GM21390 (cell line): ENCODE measurements around the gene KLK10.

ENCODE experiments used
- ATAC-seq: cut with Tn5 transposase; IDR thresholded peaks from one replicate; pipeline ENCODE4 v1.9.1; 2021; ENCODE audit not compliant: unreplicated experiment

Gene KLK10, protein sequence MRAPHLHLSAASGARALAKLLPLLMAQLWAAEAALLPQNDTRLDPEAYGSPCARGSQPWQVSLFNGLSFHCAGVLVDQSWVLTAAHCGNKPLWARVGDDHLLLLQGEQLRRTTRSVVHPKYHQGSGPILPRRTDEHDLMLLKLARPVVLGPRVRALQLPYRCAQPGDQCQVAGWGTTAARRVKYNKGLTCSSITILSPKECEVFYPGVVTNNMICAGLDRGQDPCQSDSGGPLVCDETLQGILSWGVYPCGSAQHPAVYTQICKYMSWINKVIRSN

DNA sequence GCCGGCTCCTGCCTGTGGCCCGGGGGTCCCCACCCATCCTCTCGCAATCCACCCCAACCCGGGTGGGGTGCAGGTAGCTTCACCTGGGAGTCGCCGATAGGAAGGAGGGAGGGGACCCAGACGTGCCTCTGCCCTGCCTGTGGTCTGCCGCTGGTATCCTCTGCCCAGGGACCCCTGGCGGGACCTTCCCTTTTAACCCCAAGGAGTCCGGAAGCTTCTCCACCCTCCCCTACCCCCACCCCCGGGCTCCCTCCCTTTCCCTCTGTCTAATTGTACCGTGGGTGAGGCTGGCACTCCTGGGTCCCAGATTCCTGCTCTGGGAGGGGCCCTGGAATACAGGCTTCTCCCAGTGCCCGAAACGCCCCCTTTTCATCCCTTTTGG, at the start of gene KLK10:
TSS of gene KLK10 (minus strand) at position 166 of the 382 bp plus-strand sequence. CDS start 579 bp downstream, outside the sequence.
- ATAC-seq = no peak

DNA sequence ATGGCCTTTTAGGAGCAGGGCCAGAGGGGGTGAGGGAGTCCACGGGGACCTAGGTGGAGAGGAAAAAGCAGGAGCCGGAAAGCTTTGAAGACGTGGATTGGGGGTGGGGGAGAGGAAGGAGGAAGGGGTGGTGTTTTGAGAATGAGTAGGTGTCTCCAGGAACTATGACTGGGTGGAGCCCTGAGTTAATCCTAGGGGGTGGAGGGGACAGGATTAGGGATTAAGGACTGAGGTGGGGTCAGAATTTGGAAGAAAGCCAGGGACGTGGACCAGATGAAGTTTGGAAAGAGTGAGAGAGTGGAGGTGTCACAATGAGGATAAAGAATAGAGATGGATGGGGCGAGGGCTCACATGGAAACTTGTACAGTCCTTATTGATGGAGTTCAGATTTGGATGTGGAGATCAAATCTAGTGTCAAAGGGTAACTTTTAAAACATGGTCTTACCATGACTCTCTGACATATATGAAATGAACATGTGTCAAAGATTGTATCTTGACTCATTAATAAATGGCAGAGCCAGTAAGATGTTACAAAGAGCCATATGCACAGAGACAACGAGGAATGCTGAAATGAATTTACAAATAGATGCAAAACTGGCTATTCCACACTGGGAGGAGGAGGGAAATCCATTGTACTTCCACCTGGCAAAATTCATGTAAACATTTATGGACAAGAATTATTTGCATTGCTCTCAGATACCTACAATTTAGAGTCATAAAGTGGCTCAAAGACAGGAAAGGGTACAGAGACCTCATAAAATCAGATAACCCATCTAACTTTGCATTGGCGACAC, 47.1 kb upstream of the KLK10 start:
- no peak for ATAC-seq

DNA sequence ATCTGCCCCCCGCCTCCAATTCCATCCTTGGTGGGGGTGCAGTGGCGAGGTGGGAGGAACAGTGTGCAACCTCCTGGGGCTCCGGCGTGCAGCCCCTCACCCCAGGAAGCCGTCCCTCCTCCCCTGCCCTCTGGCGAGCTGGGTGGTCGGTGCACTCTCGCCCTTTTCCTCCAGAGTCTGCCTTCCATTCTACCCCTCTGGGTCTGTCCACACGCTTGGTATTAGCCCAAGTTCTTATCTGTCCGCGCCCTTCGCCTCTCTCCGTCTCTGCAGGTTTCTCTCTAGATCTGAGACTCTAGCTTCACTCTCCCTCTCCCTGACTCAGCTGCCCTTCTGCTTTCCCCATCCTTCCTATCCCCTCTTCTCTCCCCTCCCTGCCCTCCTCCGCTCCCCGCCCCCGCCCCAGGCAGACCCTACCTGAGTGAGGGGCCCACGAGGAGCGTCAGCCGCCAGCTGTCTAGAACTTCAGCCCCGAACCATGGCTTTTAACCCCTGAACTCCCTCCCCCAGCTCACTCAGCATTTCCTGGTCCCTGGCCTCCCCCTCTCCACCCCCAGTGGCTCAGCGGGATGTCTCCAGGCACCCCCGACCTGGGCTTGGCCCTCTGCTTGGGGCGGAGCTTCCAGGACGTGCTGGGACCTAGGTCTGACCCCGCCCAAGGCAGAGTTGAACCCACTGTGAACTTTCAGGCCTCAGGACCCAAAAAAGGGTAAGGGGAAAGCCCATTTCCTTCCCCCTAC, 45.9 kb upstream of the KLK10 start:
- no peak for ATAC-seq

DNA sequence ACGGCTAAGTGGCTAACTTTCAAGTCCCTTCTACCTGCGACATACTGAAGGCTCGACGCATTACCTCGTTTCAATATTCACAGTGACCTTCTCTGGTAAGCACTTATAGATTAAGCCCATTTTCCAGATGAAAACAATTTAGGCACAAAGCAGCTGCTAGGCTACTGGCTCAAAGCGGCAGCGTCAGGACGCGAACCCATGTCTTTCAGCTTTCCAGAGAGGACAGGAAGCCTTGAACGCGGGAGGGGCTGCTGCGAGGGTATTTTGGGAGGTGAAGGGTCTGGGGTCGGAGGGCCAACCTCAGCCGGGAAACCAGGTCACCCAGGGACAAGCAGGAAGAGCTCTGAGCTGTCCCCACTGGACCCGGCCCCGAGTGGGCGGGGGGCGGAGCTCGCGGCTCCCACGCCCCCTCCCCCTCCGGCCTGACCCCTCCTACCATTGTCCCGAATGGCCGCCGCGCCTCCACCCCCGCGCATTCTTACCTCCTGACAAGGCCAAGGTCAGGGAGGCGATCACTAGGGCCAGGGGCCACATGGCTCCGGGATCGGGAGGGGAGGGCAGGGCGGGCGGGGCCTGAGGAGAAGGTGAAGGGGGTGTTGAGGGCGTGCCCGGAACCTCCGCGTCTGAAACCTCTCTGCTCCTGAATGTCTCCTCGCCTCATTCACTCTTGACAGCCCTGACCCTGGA, 45.2 kb upstream of the KLK10 start, which contains the start of gene KLK13:
TSS of gene KLK13 (minus strand) at position 559 of the 687 bp plus-strand sequence. CDS start at position 534, 25 bp downstream.
- no peak for ATAC-seq

DNA sequence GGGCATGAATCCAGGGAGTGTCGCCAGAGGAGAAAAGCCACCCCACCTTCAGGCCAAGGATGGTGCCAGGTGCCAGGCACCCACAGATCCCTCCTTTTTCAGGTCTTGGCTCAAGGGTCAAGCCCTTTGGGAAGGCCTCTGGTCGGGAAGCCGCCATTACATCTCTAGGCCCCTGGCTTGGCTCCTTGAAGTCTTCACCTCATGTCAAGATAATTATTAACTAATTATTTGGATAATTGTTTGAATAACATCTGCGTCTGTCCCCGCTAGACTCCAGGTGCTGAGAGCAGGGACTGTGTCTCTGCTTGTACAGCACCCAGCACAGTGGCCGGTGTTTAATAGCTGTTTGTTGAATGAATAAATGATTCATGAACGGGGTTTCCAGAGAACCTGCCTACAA, 44.2 kb upstream of the KLK10 start:
- no peak for ATAC-seq

DNA sequence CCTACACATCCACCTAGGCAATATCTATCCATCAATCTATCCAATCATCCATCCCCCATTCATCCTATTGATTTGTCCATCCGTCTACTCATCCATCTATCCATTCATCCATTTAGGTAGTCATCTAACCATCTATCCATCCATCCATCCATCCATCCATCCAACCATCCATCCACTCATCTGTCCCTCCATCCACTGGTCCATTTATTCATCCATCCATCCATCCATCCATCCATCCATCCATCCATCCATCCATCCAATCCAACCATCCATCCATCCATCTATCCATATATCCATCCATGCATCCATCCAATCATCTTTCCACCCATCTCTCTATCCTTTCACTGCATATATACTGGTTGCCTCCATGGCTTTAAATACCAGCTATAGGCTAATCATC, 41.5 kb upstream of the KLK10 start:
- ATAC-seq = no peak

DNA sequence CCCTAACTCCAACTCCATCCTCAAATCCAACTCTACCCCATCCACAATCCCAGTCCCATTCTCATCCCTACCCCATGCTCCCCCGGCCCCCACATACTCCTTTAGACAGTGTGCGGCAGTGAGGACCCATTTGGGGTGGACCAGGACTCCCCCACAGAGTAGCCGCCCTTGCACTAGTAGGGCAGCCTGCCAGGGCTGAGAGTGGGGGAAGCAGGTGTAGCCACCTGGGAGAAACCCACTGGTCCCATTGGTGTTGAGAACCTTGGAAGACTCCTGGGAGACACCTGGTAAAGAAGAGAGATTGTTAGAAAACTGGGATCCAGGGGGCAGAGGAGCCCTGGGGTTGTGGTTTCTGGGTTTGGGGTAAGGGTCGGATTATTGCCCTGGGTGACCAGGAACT, 40.8 kb upstream of the KLK10 start:
- ATAC-seq = no peak

DNA sequence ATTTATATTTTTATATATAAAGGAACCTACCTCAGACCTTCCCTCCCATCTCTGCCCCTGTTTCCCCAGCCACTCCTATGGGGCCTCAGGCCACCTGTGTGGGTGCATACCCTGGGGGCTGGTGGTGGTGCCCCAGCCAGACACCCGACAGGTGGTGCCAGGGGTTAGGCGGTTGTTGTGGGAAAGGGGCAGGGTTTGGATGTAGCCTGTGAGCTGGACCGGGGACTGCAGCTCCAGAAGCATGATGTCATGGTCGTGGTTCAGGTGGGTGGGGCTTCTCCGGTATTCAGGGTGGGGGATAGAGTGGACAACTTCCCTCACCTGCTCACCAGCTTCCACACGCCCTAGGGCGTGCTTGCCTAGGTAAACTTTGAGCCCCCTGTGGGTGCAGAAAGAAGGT, 40.2 kb upstream of the KLK10 start:
- ATAC-seq = no peak

DNA sequence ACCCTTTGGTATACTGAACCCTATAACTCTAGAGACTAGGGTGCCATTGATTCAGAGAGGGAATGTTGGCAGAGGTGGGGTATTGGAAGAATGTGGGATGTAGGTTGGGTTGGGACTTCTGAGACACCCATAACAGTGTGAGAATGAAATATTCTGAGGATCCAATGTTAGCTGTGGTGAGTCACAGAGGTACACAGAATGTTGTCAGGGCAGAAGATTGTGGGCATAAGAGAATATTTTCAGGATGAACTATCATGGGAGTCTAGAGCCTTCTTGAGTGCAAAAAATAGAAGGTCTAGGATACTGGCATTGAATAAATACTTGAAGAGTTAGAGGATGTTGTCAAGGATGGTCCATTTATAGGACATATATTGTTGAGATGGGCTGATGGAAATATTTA, 36.4 kb upstream of the KLK10 start:
- ATAC-seq = no peak

DNA sequence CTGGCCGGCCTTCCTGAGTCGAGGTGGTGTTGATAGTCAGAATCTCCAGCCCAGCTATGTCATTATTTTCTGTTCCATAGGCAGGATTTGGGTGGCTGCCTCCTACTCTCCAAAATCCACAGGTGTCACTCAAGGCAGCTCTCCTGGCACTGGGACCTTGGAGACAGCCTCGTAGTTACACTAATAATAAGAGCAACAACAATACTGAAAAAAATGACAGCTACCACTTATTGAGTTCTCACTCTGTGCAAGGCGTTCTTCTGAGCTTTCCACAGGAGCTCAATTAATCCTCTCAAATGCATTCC, 27.5 kb upstream of the KLK10 start:
- ATAC-seq = no peak

DNA sequence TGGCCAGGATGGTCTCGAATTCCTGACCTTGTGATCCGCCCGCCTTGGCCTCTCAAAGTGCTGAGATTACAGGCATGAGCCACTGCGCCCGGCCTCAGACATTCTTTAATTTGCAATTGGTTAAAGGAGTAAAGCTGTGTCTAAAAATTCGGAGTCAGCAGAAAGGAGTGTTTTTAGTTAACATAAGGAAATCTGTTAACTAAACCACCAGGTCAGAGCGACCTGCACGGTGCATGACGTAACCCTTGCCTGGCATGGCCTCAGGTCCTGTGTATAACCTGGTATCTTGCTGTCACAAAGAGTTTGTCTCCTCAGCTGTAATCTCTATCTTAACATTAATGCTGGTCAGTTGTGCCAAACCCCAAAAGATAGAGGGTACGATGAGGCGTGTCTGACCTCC, 24.8 kb upstream of the KLK10 start:
- ATAC-seq = no peak

DNA sequence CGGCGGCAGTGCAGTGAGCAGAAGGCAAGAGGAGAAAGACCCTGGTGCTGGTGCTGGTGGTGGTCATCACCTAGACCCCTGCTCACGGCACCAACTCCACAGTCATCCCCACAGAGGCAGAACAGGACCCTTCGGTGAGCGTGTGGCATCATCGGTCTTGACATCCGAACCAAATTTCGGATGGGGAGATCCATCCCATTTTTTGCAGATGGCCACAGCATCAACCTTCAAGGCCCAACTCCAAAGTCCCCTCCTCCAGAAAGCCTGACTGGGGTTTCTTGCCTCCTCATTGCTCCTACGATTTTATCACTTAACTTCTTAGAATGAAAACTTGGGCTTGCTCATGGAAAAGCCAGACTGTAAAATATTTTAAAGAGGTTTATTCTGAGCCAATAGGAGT, 24.0 kb upstream of the KLK10 start:
- no peak for ATAC-seq

DNA sequence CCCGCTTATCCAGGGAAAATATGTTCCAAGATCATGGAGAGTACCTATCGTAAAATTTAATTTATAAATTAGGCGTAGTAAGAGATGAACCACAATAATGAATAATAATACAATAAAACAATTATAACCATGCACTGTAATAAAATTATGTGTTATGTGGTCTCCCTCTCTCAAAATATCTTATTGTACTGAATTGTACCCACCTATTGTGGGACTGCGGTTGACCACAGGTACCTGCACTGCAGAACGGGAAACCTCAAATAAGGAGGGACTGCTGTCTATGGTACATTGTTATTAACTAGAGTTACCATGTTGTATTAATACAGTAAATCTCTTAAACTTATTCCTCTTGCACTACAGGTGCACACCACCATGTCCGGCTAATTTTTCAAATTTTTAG, 20.6 kb upstream of the KLK10 start:
- ATAC-seq = no peak

DNA sequence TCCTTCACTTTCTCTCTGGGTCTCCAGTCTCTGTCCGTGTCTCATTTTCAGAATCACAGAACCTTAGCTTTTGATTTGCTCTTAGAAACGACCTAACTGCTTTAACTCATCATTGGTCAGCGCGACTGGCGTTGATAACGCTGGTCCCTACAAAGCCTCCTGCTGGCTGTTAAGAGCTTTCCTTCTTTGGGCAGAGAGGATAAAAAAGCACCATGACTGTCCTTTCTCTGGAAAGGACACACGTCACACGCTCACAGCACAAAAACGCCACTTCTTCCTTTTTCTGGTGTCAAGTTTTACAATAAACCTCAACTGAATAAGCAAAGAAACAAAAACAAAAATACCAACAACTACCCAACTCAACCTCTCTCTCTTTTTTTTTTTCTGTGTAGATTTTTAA, 17.0 kb upstream of the KLK10 start:
- ATAC-seq = no peak

DNA sequence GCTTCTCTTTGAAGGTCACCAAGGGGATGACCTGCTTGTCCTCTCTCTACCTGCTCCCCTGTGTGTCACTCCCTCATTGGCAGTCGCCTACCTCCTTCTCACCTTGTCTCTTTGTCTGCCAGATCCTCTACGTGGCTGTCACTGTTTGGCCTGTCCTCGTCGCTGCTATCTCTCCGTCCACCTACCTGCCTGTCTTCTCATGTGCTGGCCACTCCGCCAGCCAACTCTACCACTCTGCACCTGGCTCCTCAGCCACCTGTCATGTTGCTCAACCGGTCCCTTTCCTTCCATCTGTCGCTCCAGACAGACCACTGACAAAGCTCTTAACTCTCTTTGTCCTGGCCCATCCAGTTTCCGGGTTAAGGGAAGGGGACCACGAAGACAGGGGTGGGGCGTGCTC, 15.2 kb upstream of the KLK10 start, which contains the start of gene KLK12:
TSS of gene KLK12 (minus strand) at position 299 of the 400 bp plus-strand sequence. CDS start 381 bp downstream, outside the sequence.
- no peak for ATAC-seq

DNA sequence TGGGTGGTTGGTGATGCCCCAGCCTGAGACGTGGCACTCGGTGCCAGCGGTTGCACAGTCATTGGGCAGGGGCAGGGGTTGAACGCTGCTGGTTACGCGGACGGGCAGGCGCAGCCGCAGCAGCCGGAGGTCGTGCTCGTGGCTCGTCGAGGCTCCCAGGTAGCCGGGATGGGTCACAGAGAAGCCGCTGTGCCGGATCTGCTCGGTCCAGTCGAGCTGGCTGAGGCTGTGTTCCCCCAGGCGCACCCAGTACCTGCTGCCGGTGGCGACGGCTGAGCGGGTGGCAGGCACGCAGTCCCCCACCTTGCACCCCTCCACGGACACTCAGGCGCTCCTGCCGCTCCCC, 12.3 kb upstream of the KLK10 start:
- no peak for ATAC-seq

DNA sequence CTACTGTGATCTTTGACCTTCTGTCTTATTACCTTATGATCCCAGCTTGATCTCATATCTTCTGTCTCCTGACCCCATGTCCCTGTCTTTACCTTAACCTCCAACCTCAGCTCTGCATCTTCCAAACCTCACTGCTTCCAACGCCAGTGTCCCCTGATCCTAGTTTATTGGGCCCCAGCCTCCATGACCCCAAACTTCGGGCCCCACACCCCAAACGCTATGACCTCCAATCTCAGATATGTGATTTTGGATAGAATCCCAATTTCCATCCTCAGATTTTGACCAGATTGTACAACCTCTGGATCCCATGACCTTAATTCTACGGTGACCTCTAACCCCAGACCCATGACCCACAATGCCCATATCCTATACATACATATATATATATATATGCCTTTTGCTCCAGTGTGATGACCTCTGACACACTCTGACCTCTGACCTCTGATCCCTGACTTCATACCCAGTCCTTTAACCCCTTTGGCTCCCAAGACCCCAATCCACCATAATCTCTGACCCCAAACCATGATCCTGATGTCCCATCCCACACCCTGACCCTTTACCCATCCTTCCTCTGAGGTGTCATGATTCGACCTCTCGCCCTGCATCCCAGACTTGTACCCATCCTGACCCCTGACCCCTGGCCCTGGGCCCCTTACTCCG, 11.8 kb upstream of the KLK10 start:
- no peak for ATAC-seq

DNA sequence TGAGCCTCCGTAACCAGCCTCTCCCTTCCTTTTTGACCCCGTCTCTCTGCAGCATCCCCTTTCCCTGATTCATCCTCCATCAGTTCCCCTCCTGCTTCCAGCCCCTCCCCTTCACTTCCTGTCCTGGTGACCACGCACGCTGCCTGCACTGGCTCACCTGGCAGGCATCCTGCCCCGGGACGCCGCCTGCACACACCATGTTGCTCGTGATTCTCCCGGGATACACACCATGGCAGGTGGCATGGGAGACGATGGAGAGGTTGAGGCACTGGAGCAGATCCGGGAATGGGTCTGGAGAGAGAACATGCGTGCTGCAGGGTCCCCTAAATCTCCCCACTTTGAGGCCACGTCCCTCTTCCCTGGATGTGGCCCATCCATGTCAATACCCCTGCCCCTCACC, 11.1 kb upstream of the KLK10 start:
- no peak for ATAC-seq

DNA sequence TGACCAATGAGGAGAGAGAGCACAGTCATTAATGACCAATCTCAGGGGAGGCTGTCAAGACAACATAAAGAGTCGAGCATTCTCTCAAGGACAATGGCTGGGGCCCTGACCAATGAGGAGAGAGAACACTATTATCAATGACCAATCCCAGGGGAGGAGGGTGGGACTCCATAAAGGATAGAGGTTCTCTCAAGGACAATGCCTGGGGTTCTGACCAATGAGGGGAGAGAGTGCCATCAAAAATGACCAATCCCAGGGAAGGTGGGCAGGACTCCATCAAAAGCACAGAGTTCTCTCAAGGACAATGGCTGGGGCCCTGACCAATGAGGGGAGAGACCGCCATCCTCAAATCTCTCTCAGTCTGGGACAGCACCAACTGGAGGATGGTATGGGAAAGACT, 10.2 kb upstream of the KLK10 start:
- no peak for ATAC-seq

DNA sequence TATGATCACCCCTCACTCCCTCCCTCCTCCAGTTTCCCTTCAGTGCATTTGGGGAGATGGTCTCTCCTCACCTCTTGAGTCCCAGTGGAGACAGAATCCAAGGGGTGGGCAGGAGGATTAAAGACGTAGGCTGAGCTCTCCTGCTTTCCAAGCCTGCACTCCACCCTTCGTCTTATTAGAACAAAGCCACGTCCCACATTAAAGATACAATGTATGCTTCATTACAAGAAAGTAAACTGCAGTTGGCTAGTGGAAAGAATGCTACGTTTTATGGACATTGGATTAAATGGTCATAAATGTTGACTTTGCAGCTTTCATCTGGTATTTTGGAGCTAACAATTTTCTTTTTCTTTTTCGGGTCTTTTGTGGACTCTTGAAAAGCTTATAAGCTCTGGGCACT, 8.4 kb upstream of the KLK10 start:
- no peak for ATAC-seq
